Ishikawa (cell line): ENCODE measurements around the gene LGI4.

Experiments
- CEBPB ChIP-seq: IDR thresholded peaks from 2 replicates; pipeline ENCODE4 v1.6.1; 2012
- CREB1 ChIP-seq: IDR thresholded peaks from 2 replicates; pipeline ENCODE4 v1.6.1; 2012; ENCODE audit warnings: low read depth
- EGR1 ChIP-seq: IDR thresholded peaks from 2 replicates; pipeline ENCODE4 v1.6.1; 2012
- EP300 ChIP-seq: IDR thresholded peaks from 2 replicates; pipeline ENCODE4 v1.6.1; 2012; ENCODE audit warnings: borderline replicate concordance
- FOXM1 ChIP-seq: IDR thresholded peaks from 2 replicates; pipeline ENCODE4 v1.6.1; 2012; ENCODE audit warnings: low read depth, borderline replicate concordance
- MAX ChIP-seq: IDR thresholded peaks from 2 replicates; pipeline ENCODE4 v1.6.1; 2012
- NFIC ChIP-seq: IDR thresholded peaks from 2 replicates; pipeline ENCODE4 v1.6.1; 2012
- RAD21 ChIP-seq: IDR thresholded peaks from 2 replicates; pipeline ENCODE4 v1.6.1; 2012; ENCODE audit warnings: low read depth
- TAF1 ChIP-seq: IDR thresholded peaks from 2 replicates; pipeline ENCODE4 v1.6.1; 2012; ENCODE audit warnings: low read depth, mild to moderate bottlenecking
- TCF12 ChIP-seq: IDR thresholded peaks from 2 replicates; pipeline ENCODE4 v1.6.1; 2012; ENCODE audit warnings: low read depth
- TEAD4 ChIP-seq: IDR thresholded peaks from 2 replicates; pipeline ENCODE4 v1.6.1; 2012
- USF1 ChIP-seq: IDR thresholded peaks from 2 replicates; pipeline ENCODE4 v1.6.1; 2012
- YY1 ChIP-seq: IDR thresholded peaks from 2 replicates; pipeline ENCODE4 v1.6.1; 2012; ENCODE audit warnings: low read depth
- ZBTB7A ChIP-seq: IDR thresholded peaks from 2 replicates; pipeline ENCODE4 v1.6.1; 2012; ENCODE audit warnings: low read depth
- TF ChIP-seq, protein P1 (sequence below): IDR thresholded peaks from 2 replicates; pipeline ENCODE4 v1.6.1; 2012; ENCODE audit warnings: low read depth, mild to moderate bottlenecking

LGI4 gene

GRCh38 chr19:35177377-35178274 is 42.8 kb upstream of the LGI4 start:
- TF ChIP-seq CREB1 (no peak), MAX (no peak), TCF12 (no peak), CEBPB (no peak), FOXM1 (no peak), NFIC (no peak), ZBTB7A (no peak), RAD21 (no peak), TEAD4 (no peak), EP300 (no peak), TAF1 (no peak), EGR1 (no peak), YY1 (no peak), USF1 (no peak)
- TF ChIP-seq, protein P1, sequence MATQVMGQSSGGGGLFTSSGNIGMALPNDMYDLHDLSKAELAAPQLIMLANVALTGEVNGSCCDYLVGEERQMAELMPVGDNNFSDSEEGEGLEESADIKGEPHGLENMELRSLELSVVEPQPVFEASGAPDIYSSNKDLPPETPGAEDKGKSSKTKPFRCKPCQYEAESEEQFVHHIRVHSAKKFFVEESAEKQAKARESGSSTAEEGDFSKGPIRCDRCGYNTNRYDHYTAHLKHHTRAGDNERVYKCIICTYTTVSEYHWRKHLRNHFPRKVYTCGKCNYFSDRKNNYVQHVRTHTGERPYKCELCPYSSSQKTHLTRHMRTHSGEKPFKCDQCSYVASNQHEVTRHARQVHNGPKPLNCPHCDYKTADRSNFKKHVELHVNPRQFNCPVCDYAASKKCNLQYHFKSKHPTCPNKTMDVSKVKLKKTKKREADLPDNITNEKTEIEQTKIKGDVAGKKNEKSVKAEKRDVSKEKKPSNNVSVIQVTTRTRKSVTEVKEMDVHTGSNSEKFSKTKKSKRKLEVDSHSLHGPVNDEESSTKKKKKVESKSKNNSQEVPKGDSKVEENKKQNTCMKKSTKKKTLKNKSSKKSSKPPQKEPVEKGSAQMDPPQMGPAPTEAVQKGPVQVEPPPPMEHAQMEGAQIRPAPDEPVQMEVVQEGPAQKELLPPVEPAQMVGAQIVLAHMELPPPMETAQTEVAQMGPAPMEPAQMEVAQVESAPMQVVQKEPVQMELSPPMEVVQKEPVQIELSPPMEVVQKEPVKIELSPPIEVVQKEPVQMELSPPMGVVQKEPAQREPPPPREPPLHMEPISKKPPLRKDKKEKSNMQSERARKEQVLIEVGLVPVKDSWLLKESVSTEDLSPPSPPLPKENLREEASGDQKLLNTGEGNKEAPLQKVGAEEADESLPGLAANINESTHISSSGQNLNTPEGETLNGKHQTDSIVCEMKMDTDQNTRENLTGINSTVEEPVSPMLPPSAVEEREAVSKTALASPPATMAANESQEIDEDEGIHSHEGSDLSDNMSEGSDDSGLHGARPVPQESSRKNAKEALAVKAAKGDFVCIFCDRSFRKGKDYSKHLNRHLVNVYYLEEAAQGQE, result no peak

DNA sequence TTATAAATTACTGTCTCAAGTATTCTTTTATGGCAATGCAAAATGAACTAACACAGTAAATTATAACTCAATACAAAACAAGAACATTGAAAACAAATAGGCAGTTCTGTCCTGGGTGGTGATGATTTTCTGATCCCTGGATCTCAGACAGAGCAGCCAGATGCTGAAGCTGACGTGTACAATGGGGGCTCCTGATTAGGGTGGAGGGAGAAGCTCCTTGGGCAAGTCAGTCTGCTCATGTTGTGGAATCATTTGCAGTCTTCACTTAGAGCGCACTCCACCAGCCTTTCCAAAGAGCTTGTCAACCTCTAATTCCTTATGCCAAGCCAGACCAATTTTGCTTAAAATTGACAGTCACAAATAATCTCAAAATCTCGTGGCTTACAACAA is 41.3 kb upstream of the LGI4 start:
- no peak for TF ChIP-seq USF1
- TF ChIP-seq ZBTB7A, result no peak
- TF ChIP-seq YY1, result no peak
- TF ChIP-seq CEBPB, result no peak
- TF ChIP-seq CREB1, result no peak
- TF ChIP-seq TEAD4, result no peak
- TF ChIP-seq, protein P1, result no peak
- no peak for TF ChIP-seq RAD21
- TF ChIP-seq EGR1, result no peak
- no peak for TF ChIP-seq EP300
- no peak for TF ChIP-seq NFIC
- TF ChIP-seq TCF12, result no peak
- no peak for TF ChIP-seq TAF1
- no peak for TF ChIP-seq FOXM1
- no peak for TF ChIP-seq MAX

- TF ChIP-seq MAX (no peak), TEAD4 (no peak), TAF1 (no peak), TCF12 (no peak), USF1 (no peak), EGR1 (no peak), FOXM1 (no peak), EP300 (no peak), CEBPB (no peak), CREB1 (no peak), NFIC (no peak), RAD21 (no peak), ZBTB7A (no peak), YY1 (no peak)
- TF ChIP-seq, protein P1, result no peak
Observed at GRCh38 chr19:35174226-35174625, 39.4 kb upstream of the LGI4 start.
